NCI-H82 (cell line): ENCODE results near the gene FNDC3B.
A peak's percentile ranks its signal among the peaks of the same experiment; 100 is the strongest.

Source experiments
- DNase-seq: peaks from one replicate; lab custom pipeline; 2025; lab: John Stamatoyannopoulos, UW

Gene FNDC3B

GRCh38 chr3:172396400-172396799, 357.0 kb downstream of the FNDC3B start:
- DNase-seq, result no peak

DNA sequence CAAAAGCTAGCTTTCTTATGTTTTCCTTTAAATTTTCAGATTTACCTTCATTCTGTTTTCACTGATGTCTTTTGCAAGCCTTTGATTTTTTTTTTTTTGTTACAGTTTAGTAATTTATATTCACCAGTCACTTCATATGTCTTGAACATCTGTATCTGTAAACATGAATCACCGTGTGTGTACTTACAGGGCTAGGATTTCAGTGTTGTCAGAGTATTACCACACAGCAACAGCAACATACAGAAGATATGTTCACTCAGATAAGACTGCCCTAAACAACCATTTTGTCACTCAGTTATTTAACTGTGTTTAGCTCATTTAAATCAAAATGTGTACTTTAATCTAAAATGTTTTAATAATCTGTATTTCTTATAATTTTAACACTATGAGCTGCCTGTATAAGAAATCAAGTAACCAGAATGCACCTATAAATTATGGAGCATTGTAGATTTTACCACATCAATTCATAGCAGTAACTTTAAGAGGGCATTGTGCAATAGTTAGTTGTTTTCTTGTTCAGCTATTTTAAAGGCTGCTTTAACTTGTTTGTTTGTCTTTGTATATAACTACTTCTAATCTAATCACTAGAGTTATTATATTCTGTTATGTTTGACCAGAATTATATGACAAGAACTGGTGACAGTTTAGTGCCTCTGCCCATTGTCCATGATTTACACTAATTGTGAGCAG, 358.5 kb downstream of the FNDC3B start:
- DNase-seq, result no peak

- DNase-seq, result no peak
These were observed 359.1 kb downstream of the FNDC3B start for GRCh38 chr3:172398484-172398883.

DNA sequence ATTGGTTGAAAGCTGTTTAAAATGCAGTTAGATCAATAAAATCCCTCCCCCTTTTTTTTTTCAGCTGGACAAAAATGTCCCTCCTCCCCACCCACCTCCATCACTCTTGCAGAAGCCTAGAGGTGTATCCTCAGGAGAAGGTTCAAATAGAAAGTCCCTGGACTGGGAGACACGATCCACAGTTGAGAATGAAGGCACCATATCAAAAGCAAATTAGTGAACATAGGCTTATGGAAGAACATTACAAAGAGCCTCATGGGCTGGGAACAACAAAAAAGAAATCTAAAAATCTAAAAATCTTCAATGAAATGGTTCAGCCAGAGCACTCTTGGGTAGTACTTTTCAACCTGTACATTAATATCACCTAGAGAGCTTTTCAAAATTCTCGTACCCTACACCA, 362.7 kb downstream of the FNDC3B start:
- DNase-seq, result no peak

DNA sequence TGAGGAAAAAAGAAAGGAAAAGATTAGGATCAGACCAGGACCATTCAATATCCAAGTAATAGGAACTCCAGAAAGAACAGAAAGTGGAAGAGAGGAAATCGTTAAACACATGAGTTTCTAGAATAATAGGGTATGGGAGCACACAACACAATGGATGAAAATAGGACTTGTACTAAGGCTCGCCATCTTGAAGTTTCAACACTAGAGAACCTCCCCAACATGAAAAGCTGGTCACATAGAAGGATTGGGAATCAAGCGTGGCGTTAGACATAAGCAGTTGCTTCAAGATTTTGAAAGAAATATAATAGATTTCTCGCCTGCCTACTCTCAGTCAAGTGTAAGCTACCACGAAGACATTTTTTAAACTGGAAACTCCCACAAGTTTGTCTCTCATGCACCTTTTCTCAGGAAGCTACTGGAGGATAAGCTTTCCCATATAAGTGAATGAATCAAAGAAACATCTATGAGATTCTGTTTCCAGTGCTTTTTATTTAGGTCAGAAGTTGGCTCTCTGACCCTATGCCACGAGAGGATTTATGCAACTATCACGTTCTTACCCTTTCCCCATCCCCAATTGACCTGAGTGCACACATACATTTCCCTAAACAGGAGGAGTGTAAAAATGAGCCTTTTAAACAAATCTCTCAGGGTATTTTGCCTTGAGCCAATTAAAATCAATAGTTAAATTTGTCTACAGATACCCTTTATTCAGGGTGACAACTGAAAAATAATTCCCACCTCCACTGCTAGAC, 363.7 kb downstream of the FNDC3B start:
- DNase-seq, result no peak

GRCh38 chr3:172404237-172404962, 365.0 kb downstream of the FNDC3B start:
- no peak for DNase-seq

GRCh38 chr3:172405914-172406313, 366.5 kb downstream of the FNDC3B start:
- no peak for DNase-seq

DNA sequence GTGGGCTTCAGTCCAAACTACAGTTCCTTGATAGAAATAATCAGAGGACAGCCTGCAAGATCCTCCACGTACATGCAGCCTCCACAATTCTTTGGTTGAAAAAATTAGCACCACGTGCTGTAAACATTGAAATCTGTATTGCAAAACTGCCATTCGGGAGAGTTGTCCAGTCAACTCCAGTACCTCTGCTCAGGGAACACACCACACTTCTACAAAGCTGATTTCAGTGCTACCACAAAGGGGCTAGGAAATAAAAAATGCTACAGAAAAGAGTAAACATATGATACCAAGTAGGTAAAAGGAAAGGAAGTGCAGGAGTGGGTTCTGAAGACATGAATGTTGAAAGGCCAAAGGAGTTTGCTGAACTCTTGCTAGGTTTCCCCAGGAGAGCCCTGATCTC, 368.5 kb downstream of the FNDC3B start:
- DNase-seq, result no peak

GRCh38 chr3:172410702-172411477, 371.5 kb downstream of the FNDC3B start:
- no peak for DNase-seq

- no peak for DNase-seq
These were observed 372.1 kb downstream of the FNDC3B start for GRCh38 chr3:172411478-172411947.

- no peak for DNase-seq
These were observed 375.9 kb downstream of the FNDC3B start for GRCh38 chr3:172415323-172415722.

DNA sequence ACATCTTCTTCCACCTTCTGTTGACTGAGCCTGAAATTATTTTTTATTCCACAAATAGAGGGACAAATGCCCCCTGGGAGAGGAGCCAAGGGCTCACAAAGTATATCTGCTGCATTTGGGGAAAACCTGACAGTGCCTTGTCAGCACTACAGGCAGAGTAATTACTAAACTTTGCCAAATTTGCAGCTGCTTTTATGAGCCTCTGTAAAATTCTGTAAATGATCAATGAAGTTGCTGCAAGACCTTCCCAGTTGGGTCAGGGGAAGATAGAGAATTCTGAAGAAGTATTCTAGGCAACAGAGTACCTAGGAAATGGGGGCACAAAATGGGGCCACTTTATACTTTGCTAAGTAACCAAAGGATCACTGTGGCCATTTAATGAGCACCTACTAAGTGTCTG, 398.3 kb downstream of the FNDC3B start:
- DNase-seq, result no peak

GRCh38 chr3:172438186-172438585, 398.8 kb downstream of the FNDC3B start:
- DNase-seq, result no peak

GRCh38 chr3:172441581-172441980, 402.2 kb downstream of the FNDC3B start:
- no peak for DNase-seq

DNA sequence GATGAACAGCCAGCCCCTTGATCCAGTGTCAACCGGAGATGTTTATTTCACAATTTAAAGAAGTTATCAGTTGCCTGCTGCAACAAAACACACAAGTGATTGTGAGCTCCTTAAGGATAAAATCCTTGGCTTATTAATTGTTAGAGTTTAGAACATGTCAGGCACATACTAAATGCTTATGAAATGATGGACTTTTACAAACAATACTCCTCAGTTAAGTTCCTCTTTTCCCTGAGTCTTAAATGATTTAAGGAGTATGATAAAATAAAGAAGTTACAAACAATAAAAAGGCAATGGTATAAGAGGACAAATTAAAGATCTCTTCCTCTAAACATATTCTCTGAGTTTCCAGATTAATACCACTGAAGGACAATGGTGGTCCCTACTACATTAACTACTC, 403.2 kb downstream of the FNDC3B start:
- no peak for DNase-seq

DNA sequence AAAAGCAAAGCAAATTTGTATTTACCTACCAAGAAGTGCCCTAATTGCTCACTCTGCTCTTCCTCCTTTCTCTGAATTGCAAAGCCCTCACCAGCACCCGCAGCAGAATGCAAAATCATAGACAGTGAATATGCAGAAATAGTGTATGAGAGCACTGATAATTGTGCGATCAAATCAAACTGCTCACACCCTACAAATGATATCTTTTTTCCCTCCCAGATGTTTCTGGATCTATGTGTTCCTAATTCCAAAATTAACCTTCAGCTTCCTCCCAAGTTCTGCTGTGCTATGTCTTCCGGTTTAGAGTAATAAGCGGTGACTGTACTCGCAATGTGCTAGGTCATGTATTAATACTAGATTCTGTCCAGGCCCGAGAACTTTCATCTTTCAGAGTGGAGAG, 405.4 kb downstream of the FNDC3B start:
- DNase-seq, result no peak

- DNase-seq, result no peak
These were observed 406.8 kb downstream of the FNDC3B start for GRCh38 chr3:172446198-172446597.

GRCh38 chr3:172447611-172448579, 408.5 kb downstream of the FNDC3B start, which contains the start of gene GHSR:
TSS of gene GHSR (minus strand) at chr3:172448456. CDS start at chr3:172448413, 43 bp downstream.
- DNase-seq, result no peak

GRCh38 chr3:172448661-172449465, 409.5 kb downstream of the FNDC3B start:
- DNase-seq, result peak; percentile 24
